HuH-7.5 (cell line): ENCODE measurements around the gene ARHGAP5.

Experiments
- DNase-seq: peaks from one replicate; pipeline ENCODE4 v3.0.0; 2011; ENCODE audit warnings: low spot score

ARHGAP5 gene, protein sequence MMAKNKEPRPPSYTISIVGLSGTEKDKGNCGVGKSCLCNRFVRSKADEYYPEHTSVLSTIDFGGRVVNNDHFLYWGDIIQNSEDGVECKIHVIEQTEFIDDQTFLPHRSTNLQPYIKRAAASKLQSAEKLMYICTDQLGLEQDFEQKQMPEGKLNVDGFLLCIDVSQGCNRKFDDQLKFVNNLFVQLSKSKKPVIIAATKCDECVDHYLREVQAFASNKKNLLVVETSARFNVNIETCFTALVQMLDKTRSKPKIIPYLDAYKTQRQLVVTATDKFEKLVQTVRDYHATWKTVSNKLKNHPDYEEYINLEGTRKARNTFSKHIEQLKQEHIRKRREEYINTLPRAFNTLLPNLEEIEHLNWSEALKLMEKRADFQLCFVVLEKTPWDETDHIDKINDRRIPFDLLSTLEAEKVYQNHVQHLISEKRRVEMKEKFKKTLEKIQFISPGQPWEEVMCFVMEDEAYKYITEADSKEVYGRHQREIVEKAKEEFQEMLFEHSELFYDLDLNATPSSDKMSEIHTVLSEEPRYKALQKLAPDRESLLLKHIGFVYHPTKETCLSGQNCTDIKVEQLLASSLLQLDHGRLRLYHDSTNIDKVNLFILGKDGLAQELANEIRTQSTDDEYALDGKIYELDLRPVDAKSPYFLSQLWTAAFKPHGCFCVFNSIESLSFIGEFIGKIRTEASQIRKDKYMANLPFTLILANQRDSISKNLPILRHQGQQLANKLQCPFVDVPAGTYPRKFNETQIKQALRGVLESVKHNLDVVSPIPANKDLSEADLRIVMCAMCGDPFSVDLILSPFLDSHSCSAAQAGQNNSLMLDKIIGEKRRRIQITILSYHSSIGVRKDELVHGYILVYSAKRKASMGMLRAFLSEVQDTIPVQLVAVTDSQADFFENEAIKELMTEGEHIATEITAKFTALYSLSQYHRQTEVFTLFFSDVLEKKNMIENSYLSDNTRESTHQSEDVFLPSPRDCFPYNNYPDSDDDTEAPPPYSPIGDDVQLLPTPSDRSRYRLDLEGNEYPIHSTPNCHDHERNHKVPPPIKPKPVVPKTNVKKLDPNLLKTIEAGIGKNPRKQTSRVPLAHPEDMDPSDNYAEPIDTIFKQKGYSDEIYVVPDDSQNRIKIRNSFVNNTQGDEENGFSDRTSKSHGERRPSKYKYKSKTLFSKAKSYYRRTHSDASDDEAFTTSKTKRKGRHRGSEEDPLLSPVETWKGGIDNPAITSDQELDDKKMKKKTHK (N-terminal part only)

DNA sequence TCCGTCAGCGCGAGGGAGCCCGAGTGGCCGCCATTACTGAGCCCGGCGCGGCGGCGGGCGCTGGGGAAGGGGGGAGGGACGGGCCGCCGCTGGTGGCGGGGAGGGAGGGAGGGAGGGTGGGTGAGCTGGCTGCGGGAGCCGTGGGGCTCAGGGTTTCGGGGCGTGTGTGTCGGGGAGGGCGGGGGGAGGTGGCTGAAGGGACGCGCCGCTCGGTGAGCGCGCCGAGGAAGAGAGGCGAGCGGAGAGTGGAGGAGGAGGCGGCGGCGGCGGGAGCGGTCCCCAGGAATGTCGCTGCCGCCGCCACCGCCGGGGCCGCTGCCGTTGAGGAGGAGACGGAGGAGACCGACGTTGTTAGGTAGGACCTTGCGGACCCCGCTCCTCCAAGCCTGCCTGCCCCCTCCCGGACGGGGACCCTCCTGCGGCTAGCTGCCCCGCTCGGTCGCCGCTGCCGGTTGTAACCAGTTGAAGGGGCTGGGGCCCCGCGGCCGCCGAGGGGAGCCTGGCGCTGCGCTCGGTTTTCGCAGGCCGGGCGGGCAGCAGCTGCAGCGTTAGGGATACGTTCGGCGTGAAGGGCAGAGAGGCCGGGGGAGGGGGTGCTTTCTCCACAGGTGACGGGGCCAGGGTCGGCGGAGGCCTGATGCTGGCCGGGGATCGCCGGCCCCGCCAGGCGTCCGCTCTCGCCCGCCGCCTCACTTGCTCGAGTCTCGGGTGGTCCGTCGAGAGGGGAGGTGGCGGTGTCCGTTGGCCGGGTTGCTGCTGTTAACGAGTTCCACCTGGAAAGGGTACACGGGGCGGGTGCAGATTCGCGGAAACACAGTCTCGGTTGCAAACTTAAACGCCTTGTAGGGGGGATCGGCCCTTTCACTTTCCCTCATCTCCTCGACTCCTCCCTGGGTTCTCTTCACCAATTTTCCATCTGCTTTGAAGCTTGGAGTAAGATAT is at the start of gene ARHGAP5:
Gene ARHGAP5 (plus strand): TSS at position 224 of the 942 bp plus-strand sequence. CDS start 13,366 bp downstream, outside the sequence.
- DNase-seq: peak; percentile 95

DNA sequence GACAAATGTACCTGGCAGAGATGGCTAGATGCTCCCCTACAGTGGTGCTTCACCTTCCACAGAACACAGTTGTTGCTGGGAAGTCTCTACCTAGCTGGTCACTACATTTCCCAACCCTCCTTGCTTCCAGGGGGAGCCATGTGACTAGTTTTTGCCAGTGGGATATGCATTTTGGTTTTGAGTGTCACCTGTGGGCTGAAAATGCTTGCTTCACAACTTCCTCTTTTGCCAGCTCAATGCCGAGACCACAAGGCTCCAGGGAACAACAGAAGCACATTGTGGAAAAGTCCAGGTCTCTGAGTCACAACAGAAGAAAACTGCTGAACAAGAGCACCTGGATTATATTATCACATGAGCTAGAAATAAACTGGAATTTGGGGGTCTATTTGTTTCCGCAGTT is 48.5 kb upstream of the ARHGAP5 start:
- no peak for DNase-seq

DNA sequence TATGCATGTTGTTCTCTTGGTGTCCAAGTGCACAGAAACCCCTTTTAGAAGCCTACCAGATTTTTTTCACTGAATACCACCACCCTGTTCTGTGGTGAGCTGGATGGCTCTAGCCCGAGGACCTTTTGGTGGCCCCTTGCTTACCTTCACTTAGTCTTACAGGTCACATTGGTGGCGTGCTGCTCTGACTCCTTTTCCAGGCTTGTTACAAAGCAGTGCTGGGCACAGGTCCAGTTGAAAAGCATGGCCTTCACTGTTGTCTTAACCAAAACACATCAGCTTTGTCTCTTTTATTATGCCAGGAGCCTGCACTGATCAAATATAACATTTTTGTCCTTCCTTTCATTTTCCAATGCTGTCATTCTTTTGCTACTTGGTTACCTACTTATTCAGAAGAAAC is 43.6 kb upstream of the ARHGAP5 start:
- DNase-seq: no peak

DNA sequence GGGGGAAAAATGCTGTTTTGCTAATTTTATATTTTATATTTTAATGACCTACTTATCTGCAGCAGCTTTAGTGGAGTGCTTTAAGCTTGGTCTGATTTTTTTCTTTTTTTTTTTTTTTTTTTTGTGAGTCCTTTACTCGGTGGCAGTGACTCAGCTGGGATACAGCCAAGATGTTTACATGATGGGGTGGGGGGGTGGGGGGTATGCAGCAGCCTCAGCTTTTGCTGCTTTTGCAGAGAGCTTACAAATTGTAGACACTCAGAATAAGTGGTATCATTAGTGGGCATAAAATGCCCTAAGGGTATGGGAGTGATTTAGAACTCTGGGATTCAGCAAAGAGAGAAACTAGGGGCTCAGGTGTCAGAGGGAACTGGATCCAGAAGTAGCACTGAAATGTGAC is 38.2 kb upstream of the ARHGAP5 start:
- DNase-seq: no peak

DNA sequence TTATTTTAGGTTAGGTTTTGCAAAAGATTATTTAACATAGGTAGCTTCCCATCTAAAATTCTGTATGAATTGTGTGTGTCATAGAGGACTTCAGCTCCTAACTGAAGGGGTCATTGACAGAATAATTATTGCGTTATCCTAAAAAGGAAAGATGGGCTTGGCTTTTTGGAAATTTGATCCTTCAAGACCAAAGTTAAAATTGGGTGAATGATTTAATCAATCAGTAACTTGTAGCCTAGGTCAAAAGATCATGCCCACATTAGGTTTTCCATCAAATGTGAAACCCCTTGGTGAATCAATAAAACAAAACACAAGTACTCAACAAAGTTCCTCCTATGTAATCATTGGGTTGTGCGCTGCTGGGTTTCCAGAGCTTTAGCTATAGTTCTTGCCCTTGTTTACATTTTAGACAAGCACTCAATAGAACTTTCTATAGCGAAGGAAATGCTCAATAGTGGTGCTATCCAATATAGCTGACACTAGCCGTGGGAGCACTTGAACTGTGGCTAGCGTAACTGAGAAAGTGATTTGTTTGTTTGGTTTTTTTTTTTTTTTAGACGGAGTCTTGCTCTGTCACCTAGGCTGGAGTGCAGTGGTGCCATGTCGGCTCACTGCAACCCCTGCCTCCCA is 37.6 kb upstream of the ARHGAP5 start:
- DNase-seq: no peak

DNA sequence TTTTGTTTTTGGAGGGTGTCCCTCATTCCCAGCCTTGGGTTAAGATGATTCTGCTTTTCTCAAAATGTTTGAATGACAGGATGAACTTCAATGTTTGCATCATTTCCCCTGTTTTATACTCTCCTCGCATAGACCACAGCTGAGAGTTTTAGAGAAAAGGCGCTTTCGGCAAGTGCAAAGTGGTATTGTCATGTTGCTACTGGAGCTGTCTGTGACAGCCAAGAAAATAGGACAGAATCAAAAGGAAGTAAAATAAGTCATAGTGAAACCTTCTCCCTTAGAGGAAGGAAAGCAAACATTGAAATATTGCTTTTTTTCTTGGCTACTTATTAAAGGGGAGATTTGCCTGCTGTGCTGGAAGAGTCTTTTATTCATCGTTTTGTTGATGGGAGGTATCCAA is 33.5 kb upstream of the ARHGAP5 start:
- DNase-seq: no peak

DNA sequence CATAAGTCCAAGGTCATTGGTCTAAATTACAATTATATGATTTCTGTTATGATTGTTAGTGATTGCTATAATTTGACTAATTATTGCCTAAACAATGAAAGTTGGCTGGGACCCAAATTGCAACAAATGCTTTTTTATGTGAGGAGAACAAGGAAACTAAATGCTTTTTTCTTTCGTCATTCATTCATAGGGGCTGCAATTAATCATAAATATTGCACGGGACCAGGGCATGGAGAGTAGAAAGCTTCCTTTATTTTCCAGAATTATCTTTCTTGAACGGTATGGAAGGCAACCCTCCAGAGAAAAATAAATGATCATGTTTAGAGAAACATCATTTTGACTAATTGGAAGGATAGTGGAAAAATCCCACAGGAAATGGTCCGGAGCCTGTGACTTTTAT is 32.6 kb upstream of the ARHGAP5 start:
- no peak for DNase-seq

DNA sequence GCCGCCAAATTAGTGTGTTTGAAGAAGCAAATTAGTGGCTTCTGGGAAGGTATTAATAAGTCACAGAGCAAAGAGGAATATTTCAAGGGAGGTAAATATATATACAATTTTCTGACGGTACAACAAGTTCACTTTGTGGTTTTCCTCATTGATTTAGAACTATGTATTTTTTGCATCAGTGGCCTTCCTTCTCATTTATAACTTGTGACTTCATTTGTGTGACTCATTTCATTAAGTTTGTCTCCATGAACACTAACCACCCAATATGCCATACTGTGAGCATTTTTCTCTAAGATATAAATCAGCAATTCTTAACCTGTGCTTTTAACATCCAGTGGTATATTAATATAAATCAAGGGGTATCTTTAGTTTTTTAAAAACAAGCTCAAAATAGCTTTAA is 29.3 kb upstream of the ARHGAP5 start:
- no peak for DNase-seq

DNA sequence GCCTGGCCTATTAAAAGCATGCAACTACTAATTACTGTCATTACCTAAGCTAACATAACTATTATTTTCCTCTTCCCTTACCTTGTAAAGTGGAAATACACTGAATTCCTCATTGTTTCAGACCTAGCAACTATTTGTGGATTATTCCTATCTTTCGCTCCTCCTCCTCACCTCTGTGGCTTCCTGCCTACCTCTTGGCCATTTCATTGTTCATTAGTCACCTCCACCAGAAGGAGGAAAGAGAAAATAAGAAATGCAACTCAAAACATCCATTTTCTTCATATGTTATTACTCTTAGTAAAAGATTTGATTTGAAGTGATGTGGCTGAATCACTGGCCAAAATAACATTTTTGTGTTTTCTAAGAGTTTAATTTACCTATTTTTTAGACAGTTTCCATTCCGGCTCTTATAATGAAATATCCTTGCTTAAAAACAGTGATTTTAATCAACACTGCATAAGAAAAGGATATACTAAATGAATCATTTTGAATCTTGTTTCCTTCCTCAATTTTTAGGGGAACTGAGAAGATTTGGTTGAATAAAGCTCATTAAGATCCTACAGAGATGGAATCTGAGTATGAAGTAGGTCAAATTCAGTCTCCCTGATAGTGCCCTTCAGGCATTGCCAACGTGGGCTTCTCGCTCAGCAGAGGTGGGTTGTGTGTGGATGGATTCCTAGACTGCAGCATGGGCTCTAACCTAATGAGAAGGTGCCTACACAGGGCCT is 27.6 kb upstream of the ARHGAP5 start:
- no peak for DNase-seq

DNA sequence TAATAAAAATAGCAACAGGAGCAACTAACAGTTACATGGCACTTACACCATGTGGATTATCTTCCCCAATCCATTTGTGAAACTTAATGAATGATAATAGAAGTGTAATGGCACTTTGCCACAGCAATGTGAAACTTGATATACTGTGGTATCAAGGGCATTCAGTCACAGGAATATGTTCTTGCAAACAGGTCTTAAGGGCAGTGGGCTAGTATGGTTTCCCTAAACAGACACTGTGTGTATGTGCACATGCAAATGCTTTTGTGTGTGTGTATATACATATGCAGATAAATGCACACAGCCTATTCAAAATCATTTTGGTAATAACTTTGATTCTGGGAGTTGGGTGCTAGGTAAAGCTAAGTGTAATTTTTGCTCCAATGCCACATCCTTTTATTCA is 26.2 kb upstream of the ARHGAP5 start:
- no peak for DNase-seq

DNA sequence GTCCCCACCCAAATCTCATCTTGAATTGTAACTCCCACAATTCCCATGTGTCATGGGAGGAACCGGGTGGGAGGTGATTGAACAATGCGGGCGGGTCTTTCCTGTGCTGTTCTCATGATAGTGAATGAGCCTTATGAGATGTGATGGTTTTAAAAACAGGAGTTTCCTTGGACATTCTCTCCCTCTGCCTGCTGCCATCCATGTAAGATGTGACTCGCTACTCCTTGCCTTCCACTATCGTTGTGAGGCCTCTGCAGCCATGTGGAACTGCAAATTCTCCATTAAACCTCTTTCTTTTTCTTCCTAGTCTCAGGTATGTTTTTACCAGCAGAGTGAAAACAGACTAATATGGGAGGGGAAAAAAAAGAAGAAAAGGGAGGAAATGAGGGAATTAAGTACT is 22.6 kb upstream of the ARHGAP5 start:
- DNase-seq: no peak

DNA sequence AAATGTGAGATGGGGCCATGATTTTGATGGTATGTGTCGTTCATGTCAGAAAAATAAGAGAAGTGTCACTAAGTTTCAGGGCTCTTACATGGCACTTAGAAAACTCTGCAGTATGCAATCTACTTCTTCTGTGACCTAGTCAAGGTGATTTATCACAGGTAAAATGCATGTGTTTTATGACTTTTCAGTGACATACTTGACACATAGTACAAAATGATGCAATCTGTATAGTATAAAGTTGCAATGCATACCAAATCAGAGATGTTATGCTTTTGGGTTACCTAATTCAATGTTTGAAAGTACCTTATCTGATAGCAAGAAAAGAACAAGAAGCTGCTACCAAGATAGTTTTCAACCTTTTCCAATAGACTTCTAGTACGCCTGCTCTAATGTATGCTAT is 21.9 kb upstream of the ARHGAP5 start:
- no peak for DNase-seq

DNA sequence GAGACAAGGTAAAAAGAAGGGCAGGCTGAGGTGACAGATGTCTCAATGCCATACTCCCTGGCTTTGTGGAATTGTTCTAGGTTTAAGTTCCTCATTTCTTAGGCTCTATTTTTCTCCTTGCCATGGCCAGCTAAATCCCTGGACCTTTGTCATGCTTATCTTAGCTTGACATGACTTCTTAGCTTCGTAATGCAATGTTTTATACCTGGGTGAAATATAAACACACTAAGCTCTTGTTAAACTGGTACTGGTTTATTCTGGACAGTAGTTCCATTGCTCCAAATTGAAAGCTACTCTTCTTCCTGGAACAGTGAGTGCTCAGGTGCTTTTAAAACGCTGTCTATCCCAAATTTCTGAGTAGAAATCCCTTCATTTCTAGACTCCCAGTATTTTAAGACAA is 17.4 kb upstream of the ARHGAP5 start:
- no peak for DNase-seq

DNA sequence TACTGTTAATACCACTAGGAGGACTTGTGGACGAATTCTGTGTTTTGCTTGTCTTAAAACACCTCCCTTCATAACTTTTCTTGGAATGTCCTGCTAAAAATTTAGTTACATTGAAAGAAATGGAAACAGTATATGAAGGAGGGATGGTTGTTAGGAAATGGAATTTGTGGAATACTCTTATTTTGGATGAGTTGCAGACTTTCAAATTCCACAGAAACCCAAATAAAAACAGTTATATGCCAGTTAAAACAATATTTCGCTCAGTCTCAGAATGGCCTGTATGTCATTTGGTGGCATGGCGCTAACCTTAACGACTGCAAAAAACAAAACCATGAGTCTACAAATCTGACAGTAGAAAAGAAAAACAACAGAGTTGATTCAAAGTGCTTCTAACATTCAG is 12.2 kb upstream of the ARHGAP5 start:
- DNase-seq: no peak

DNA sequence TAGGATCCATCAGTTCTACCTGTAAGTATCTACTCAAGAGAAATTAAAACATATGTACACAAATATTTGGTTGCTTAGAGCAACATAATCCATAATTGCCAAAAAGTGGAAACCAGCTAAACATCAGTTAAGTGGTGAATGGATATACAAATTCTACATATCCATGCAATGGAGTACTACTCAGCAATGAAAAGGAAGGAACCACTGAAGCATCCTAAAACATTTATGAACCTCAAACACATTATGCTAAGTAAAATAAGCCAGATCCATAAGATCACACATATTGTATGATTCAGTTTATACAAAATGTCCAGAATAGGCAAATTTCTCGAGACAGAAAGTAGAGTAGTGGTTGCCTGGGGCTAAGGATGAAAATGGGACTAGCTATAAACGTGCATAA is 8.4 kb upstream of the ARHGAP5 start:
- DNase-seq: no peak

DNA sequence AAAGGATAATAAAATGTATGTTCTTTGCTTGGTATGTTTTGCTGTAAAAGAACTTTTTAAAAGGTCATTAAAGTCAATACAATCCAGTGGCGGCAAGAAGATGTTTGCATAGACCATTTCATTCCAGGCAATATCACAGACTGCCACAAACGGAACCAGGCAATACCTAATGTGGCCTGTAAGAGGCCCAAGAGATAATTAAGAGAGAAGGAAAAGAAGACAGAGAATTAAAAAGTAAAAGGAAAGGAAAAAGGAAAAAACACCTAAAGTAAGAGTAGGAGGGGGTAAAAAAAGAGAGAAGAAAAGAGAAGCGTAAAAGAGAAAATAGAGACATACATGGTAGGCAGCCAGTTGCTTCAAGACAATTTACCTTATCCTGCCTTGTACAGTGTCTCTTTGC is 6.8 kb upstream of the ARHGAP5 start:
- DNase-seq: no peak

DNA sequence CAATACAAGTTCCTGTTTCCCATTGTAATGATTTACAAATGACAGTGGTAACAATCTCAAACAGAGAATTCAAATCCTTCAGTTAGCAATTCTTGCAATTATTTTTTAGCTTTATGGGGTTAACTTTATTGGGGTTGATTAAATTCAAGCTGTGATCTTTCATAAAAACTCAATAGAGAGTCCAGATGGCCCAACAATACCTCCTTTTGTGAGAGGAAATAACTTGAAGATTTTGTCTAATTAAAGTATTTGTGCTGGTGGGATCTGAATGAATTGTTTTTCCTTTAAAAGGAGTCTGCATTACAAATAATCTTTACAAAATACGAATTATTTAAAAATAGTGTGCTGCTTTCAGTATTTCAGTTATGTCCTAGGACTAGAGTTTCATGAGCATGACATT is 4.4 kb upstream of the ARHGAP5 start:
- no peak for DNase-seq

DNA sequence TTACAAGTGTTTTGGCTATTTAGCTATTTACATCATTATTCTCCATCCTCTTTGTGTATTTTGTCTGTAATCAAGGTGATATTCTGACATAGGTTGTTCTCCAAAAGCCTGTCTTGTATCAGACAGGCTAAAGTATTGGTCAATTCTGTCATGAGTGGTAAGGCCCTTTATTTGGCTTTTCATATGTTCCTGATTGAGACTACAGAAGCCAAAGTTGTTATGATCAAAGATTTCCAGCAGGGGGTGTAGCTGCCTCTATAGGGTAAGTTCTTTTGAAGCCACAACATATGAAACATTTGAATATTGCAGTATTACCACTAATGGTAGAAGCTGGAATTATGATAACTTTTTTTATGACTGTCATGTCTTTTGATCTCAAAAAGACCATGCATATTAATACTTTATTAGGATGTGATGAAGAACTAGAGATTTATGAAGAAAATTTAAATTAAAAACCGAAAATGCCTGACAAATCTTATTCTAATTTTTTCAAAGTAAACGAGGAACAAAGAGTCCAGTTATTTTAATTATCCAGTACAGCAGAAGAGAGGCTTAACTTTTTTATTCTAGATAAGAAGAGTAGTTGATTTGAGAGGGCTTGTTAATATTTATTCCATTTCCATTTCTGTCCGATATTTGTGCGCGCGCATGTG is 3.4 kb upstream of the ARHGAP5 start:
- peak; percentile 99 for DNase-seq

DNA sequence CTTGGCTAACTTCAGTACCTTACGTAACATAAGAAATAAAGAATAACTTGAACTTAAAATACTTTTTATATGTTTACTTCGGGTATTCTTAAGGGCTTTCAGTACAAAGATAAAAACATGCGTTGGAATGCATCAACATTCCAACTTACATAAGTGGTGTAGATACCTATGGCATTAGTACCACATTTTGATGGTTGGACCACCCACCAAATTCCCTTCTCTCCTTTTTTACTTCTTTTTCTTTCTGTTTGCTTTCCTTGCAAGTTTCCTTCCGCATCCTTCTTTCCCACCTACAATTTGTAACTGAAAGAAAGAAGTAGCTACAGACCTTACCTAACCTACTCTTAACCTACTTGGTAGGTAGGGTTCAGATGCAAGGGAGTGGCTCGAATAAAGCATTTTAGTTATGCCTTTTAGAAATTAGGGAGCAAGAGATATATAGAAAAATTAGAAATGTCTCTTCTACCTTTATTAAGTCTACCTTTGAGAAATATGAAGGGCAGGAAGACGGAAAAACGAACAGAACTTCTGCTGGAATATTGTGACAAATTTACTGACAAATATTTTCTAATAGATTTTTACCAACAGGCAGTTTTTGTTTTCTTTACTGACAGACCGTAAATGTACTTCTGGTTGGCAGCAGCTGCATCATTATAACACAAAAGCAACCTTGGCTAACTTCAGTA is 2.1 kb upstream of the ARHGAP5 start:
- DNase-seq: no peak
